AG04449 (cell line): ENCODE results near the gene AKTIP.

ENCODE experiments used
- CTCF ChIA-PET: fragments of 350-600 bp; formaldehyde crosslinking; extraction: SDS; loops from one replicate; lab custom pipeline; 2021; ENCODE audit warnings: antibody characterized with exemption; lab: Yijun Ruan, JAX
- POLR2A ChIA-PET: fragments of 400-600, 350-600 bp; formaldehyde crosslinking; extraction: SDS; loops from one replicate; lab custom pipeline; 2020; ENCODE audit warnings: antibody characterized with exemption, inconsistent platforms; lab: Yijun Ruan, JAX
- DNase-seq: peaks from one replicate; pipeline ENCODE4 v3.0.0-alpha.2; 2010; ENCODE audit warnings: low read depth, low spot score
- H3K4me3 ChIP-seq: 2 replicates; pipeline ENCODE4 v1.5.1; 2011; ENCODE audit warnings: low read depth, mild to moderate bottlenecking, control low read depth, low read length
- CTCF ChIP-seq: IDR thresholded peaks from one replicate; pipeline ENCODE4 v1.5.1; 2011; ENCODE audit warnings: mild to moderate bottlenecking, moderate library complexity, low read length, control low read depth, inconsistent platforms; ENCODE audit not compliant: insufficient read depth; ENCODE audit errors: missing control alignments

AKTIP gene

GRCh38 chr16:53511084-53511402, 8.0 kb upstream of the AKTIP start:
- POLR2A ChIA-PET: no interaction called here
- CTCF ChIA-PET: no interaction called here
- DNase-seq: no peak
- H3K4me3 ChIP-seq: no peak overlapping the region
- no peak for TF ChIP-seq CTCF

- ChIA-PET CTCF (interaction anchor here (0.9 to 4.3 kb wide), 11 partner anchors 8 to 1320 kb away, joined by 3 to 25 read pairs (median 3); no protein-coding TSS in a partner anchor), POLR2A (no interaction called here)
- H3K4me3 ChIP-seq: no peak overlapping the region
- no peak for DNase-seq
- no peak for TF ChIP-seq CTCF
Measured at GRCh38 chr16:53510704-53511070, 7.7 kb upstream of the AKTIP start.

- no peak for DNase-seq
- TF ChIP-seq CTCF: peak; percentile 81
- ChIA-PET POLR2A (no interaction called here), CTCF (interaction anchor here (0.6 to 4.3 kb wide), 16 partner anchors 8 to 1319 kb away, joined by 3 to 25 read pairs (median 3); partner anchors contain the start of genes FTO and RPGRIP1L)
- no peak overlapping the region for H3K4me3 ChIP-seq
Measured at GRCh38 chr16:53509906-53510703, 7.1 kb upstream of the AKTIP start.

- TF ChIP-seq CTCF: no peak
- POLR2A ChIA-PET: no interaction called here
Measured at GRCh38 chr16:53507464-53508179, 4.6 kb upstream of the AKTIP start.

GRCh38 chr16:53506254-53506653, 3.2 kb upstream of the AKTIP start:
- TF ChIP-seq CTCF: no peak
- no peak for DNase-seq
- CTCF ChIA-PET: no interaction called here
- POLR2A ChIA-PET: interaction anchor here (0.6 kb wide), 1 partner anchor 31 kb away, joined by 3 read pairs; no protein-coding TSS in a partner anchor
- no peak overlapping the region for H3K4me3 ChIP-seq

More at GRCh38 chr16:53507464-53508179, 4.6 kb upstream of the AKTIP start:
- CTCF ChIA-PET: interaction anchor here (4.3 kb wide), 1 partner anchor 11 kb away, joined by 25 read pairs; no protein-coding TSS in a partner anchor
- no peak for DNase-seq
- H3K4me3 ChIP-seq: no peak overlapping the region

- ChIA-PET CTCF (interaction anchor here (1.3 kb wide), 1 partner anchor 11 kb away, joined by 3 read pairs; no protein-coding TSS in a partner anchor), POLR2A (interaction anchor here (0.6 kb wide), 1 partner anchor 414 kb away, joined by 3 read pairs; no protein-coding TSS in a partner anchor)
- no peak for DNase-seq
- no peak overlapping the region for H3K4me3 ChIP-seq
- TF ChIP-seq CTCF: no peak
Measured at GRCh38 chr16:53504665-53505064, 1.7 kb upstream of the AKTIP start.
